Measurements from ENCODE around the gene ASTN1.
A peak's percentile ranks its signal among the peaks of the same experiment; 100 is the strongest.

The ASTN1 gene

DNA sequence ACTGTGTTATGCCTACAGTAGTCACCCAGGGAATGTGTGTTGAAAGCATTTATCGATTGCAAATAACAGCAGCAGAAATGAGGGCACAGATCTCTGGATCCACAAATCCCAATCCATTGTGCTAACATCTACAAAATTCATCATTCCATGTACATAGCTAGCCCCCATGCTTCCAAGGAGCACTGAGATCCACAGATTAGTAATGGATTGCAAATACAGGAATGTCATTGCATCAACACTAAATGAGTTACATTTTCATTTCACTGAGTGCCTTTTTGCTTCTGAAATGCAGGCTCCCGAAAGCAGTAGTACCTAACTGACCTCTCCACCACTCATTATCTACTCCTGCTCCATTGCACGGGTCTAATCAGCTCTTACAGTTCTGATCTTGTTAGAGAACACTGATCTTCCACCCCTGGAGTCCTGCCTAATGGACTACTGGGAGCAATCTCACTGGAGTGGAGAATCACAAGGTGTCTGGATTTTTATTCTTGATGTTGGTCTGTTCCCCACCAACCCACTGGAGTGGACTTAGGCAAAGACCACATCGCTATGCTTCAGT is 30.5 kb downstream of the ASTN1 start:
- ChIA-PET CTCF (no interaction called here), POLR2A (no interaction called here)
- TF ChIP-seq, protein P1, sequence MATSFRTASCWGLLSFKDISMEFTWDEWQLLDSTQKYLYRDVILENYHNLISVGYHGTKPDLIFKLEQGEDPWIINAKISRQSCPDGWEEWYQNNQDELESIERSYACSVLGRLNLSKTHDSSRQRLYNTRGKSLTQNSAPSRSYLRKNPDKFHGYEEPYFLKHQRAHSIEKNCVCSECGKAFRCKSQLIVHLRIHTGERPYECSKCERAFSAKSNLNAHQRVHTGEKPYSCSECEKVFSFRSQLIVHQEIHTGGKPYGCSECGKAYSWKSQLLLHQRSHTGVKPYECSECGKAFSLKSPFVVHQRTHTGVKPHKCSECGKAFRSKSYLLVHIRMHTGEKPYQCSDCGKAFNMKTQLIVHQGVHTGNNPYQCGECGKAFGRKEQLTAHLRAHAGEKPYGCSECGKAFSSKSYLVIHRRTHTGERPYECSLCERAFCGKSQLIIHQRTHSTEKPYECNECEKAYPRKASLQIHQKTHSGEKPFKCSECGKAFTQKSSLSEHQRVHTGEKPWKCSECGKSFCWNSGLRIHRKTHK (tag by site-specific recombination; IDR thresholded peaks at IDR 0.05), result no peak
- TF ChIP-seq ZBTB17 (tag by site-specific recombination; IDR thresholded peaks at IDR 0.05) (peak; percentile 98), ZNF510 (tag by site-specific recombination; IDR thresholded peaks at IDR 0.05; ENCODE audit: insufficient replicate concordance) (no peak), ZNF221 (tag by site-specific recombination; IDR thresholded peaks at IDR 0.05; ENCODE audit: borderline replicate concordance) (no peak)
- Histone ChIP-seq H3K9me3 (ENCODE audit: control insufficient read depth, insufficient read depth, low read depth, low read length) (no peaks in the 10 kb centered on the region), H3K36me3 (ENCODE audit: control insufficient read depth in 2 of 2, insufficient read depth in 1 of 2, low read length in 2 of 2) (no peaks in the 10 kb centered on the region), H3K27ac (ENCODE audit: extremely low read depth, low read depth, low read length) (no peak overlapping the region), H3K4me3 (ENCODE audit: low read depth, low read length) (no peak overlapping the region), H3K4me1 (ENCODE audit: control insufficient read depth, insufficient read depth, low read length) (no peaks in the 10 kb centered on the region)

DNA sequence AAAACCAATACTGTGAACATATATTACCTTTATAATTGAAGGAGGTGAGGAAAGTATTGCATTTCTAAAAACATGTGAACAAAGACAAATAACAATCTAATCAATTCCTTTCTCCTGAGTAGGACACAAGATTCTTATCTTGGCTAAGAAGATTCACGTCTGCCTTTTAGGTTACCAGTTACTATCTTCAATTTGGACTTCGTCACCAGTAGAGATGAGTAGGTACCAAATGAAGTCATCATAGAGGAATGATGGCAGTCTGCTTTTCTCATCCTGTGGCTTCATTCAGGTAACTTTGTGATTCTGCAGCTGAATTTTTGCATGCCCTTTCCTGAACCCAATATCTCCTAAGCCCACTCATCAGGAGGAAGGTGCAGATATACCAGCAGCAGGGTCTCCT is 32.4 kb downstream of the ASTN1 start:
- no peaks in the 10 kb centered on the region for H3K36me3 ChIP-seq (ENCODE audit: control insufficient read depth in 2 of 2, insufficient read depth in 1 of 2, low read length in 2 of 2)
- ChIA-PET CTCF (interaction anchor here (1.3 kb wide), 1 partner anchor 234 kb away, joined by 4 read pairs; no protein-coding TSS in a partner anchor), POLR2A (no interaction called here)
- H3K4me3 ChIP-seq (ENCODE audit: low read depth, low read length), result no peak overlapping the region
- no peaks in the 10 kb centered on the region for H3K4me1 ChIP-seq (ENCODE audit: control insufficient read depth, insufficient read depth, low read length)
- H3K9me3 ChIP-seq (ENCODE audit: control insufficient read depth, insufficient read depth, low read depth, low read length), result no peaks in the 10 kb centered on the region
- TF ChIP-seq, protein P2, sequence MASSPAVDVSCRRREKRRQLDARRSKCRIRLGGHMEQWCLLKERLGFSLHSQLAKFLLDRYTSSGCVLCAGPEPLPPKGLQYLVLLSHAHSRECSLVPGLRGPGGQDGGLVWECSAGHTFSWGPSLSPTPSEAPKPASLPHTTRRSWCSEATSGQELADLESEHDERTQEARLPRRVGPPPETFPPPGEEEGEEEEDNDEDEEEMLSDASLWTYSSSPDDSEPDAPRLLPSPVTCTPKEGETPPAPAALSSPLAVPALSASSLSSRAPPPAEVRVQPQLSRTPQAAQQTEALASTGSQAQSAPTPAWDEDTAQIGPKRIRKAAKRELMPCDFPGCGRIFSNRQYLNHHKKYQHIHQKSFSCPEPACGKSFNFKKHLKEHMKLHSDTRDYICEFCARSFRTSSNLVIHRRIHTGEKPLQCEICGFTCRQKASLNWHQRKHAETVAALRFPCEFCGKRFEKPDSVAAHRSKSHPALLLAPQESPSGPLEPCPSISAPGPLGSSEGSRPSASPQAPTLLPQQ (tag by site-specific recombination; IDR thresholded peaks at IDR 0.05), result no peak
- TF ChIP-seq, protein P3, sequence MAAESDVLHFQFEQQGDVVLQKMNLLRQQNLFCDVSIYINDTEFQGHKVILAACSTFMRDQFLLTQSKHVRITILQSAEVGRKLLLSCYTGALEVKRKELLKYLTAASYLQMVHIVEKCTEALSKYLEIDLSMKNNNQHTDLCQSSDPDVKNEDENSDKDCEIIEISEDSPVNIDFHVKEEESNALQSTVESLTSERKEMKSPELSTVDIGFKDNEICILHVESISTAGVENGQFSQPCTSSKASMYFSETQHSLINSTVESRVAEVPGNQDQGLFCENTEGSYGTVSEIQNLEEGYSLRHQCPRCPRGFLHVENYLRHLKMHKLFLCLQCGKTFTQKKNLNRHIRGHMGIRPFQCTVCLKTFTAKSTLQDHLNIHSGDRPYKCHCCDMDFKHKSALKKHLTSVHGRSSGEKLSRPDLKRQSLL (tag by site-specific recombination; IDR thresholded peaks at IDR 0.05), result no peak
- TF ChIP-seq EGR2 (tag by site-specific recombination; IDR thresholded peaks at IDR 0.05; ENCODE audit: low read depth) (no peak), ZNF596 (tag by site-specific recombination; IDR thresholded peaks at IDR 0.05) (no peak), ZNF404 (tag by site-specific recombination; IDR thresholded peaks at IDR 0.05) (no peak), ZNF239 (tag by site-specific recombination; IDR thresholded peaks at IDR 0.05) (no peak), ZNF600 (tag by site-specific recombination; IDR thresholded peaks at IDR 0.05) (no peak), OSR2 (tag by site-specific recombination; IDR thresholded peaks at IDR 0.05) (no peak), ZNF585B (tag by site-specific recombination; IDR thresholded peaks at IDR 0.05) (no peak)
- TF ChIP-seq, protein P4, sequence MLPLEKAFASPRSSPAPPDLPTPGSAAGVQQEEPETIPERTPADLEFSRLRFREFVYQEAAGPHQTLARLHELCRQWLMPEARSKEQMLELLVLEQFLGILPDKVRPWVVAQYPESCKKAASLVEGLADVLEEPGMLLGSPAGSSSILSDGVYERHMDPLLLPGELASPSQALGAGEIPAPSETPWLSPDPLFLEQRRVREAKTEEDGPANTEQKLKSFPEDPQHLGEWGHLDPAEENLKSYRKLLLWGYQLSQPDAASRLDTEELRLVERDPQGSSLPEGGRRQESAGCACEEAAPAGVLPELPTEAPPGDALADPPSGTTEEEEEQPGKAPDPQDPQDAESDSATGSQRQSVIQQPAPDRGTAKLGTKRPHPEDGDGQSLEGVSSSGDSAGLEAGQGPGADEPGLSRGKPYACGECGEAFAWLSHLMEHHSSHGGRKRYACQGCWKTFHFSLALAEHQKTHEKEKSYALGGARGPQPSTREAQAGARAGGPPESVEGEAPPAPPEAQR (tag by site-specific recombination; IDR thresholded peaks at IDR 0.05), result no peak
- no peak overlapping the region for H3K27ac ChIP-seq (ENCODE audit: extremely low read depth, low read depth, low read length)

DNA sequence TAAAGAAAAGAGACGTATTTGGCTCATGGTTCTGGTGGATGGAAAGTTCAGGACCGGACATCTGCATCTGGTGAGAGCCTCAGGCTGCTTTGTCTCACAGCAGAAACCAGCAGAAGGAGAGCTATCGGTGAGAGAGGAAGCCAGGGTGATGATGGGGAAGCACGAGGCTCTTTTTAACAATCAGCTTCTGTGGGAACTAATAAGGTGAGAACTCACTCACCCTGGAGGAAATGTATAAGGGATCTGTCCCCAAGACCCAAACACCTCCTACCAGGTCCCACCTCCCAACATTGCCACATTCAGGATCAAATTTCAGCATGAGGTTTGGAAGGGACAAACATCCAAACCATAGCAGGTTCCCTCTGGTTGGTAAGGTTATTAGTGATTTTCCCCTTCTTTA is 32.8 kb downstream of the ASTN1 start:
- POLR2A ChIA-PET, result no interaction called here
- no peaks in the 10 kb centered on the region for H3K9me3 ChIP-seq (ENCODE audit: control insufficient read depth, insufficient read depth, low read depth, low read length)
- no peaks in the 10 kb centered on the region for H3K36me3 ChIP-seq (ENCODE audit: control insufficient read depth in 2 of 2, insufficient read depth in 1 of 2, low read length in 2 of 2)
- CTCF ChIA-PET, result no interaction called here
- no peak overlapping the region for H3K27ac ChIP-seq (ENCODE audit: extremely low read depth, low read depth, low read length)
- H3K4me1 ChIP-seq (ENCODE audit: control insufficient read depth, insufficient read depth, low read length), result no peaks in the 10 kb centered on the region
- no peak overlapping the region for H3K4me3 ChIP-seq (ENCODE audit: low read depth, low read length)
- no peak for TF ChIP-seq BCL11B (tag by site-specific recombination; IDR thresholded peaks at IDR 0.05; ENCODE audit: low read depth)
- TF ChIP-seq SP2 (tag by site-specific recombination; IDR thresholded peaks at IDR 0.05), result no peak
- TF ChIP-seq HOXC10 (CRISPR knock-in tag; IDR thresholded peaks at IDR 0.05), result no peak
- no peak for TF ChIP-seq ZBTB48 (tag by site-specific recombination; IDR thresholded peaks at IDR 0.05)
- TF ChIP-seq ZNF548 (tag by site-specific recombination; IDR thresholded peaks at IDR 0.05), result no peak
- TF ChIP-seq ZNF776 (tag by site-specific recombination; IDR thresholded peaks at IDR 0.05; ENCODE audit: borderline replicate concordance), result no peak
- TF ChIP-seq, protein P5, sequence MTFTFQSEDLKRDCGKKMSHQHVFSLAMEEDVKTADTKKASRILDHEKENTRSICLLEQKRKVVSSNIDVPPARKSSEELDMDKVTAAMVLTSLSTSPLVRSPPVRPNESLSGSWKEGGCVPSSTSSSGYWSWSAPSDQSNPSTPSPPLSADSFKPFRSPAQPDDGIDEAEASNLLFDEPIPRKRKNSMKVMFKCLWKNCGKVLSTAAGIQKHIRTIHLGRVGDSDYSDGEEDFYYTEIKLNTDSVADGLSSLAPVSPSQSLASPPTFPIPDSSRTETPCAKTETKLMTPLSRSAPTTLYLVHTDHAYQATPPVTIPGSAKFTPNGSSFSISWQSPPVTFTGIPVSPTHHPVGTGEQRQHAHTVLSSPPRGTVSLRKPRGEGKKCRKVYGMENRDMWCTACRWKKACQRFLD (tag by site-specific recombination; IDR thresholded peaks at IDR 0.05), result no peak
- no peak for TF ChIP-seq ZSCAN23 (tag by site-specific recombination; IDR thresholded peaks at IDR 0.05)
- no peak for TF ChIP-seq KLF1 (tag by site-specific recombination; IDR thresholded peaks at IDR 0.05)
- no peak for TF ChIP-seq ZNF707 (tag by site-specific recombination; IDR thresholded peaks at IDR 0.05)
- TF ChIP-seq SALL2 (tag by site-specific recombination; IDR thresholded peaks at IDR 0.05; ENCODE audit: borderline replicate concordance), result no peak
- TF ChIP-seq ZNF677 (tag by site-specific recombination; IDR thresholded peaks at IDR 0.05), result no peak
